NCI-H2029 (cell line): Measurements from ENCODE around the gene RCSD1.

Experiments used
- DNase-seq: peaks from one replicate; lab custom pipeline; 2025; lab: John Stamatoyannopoulos, UW

RCSD1 gene

DNA sequence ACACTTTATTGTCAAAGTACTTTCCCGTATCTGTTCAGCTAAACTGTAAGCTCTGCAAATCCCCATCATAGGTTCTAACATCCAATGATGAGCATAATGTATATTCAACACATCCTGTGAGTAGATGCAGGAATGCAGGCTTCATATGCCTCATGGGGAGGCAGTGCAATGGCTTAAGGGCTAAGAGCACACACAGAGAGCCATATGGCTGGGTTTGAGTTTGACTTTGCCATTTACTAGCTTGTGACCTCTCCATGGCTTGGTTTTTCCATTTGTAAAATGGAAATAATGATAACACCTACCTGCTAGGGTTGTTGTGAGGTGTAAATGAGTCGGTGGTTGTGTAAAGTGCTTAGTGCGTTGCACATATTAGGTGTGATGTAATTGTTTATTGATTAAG, 13.4 kb downstream of the RCSD1 start:
- DNase-seq = no peak

DNA sequence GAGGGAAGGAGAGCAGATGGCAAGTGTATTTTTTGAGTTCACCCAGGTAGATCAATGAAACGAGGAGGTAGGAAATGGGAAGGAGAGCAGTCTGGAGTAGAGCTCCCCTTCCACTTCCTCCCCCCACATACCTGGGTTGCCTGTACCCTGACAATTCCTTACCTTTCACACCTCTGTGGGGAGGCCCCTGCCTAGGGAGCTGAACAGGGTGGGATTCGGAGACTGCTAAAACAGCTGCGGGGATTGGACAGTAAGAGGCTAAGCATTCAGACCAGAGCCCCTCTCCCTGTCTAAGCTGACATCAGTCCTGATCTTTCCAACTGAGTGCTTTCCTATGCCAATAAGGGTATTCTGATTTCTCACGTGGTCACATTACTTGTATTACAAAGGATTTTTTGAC, 14.5 kb downstream of the RCSD1 start:
- DNase-seq = no peak

DNA sequence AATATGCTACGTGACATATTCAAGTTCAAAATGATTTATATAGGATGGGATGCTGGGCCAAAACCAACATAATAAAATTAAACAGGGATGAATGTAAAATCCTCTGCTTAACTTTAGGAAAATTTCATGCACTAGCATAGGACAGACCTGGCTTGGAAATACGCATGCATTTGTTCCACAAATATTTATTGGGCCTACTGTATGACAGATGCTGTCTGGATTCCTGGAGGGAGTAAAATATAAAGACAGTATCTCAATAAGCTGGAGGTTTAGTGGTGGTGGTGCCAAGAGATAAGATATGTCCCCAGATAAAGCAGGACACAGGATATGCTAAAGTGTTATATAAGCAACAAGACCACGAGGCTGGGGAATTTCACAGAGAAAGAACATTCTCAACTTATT, 15.1 kb downstream of the RCSD1 start:
- no peak for DNase-seq

DNA sequence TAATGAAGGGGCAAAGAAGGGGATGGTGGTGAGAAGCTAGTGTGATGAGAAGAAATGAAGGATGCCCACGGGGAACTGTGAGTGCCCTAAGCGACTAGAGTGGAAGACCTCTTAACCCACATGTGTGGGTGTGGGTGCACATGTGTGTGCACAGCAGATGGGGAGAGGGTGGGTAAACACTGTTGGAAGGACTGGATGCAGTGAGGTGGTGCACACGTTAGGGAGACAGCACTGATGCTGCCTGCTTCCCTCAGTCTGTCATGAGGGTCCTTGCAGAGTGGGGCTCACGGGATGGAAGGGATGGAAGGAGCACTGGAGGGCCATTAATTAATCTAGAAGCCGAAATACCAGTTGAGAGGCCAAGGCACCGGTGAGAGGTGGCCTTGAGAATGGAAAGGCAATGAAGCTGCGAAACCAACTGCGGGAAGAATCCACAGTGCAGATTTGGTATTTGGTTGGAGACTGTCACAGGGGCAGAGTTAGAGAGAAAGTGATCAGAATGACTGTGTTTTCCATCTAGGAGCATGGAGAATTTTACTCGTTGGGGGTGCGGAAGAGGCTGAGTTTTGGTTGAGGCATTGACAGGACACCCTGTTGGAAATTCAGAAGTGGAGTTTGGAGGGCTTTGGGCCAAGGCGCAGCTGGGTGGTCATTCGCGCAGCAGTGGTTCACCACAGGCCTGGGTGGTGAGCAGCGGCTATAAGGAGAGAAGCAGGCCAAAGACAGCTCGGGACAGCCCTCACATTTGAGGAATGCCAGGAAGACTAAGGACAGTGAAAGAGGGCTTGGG, 15.8 kb downstream of the RCSD1 start:
- DNase-seq = no peak

DNA sequence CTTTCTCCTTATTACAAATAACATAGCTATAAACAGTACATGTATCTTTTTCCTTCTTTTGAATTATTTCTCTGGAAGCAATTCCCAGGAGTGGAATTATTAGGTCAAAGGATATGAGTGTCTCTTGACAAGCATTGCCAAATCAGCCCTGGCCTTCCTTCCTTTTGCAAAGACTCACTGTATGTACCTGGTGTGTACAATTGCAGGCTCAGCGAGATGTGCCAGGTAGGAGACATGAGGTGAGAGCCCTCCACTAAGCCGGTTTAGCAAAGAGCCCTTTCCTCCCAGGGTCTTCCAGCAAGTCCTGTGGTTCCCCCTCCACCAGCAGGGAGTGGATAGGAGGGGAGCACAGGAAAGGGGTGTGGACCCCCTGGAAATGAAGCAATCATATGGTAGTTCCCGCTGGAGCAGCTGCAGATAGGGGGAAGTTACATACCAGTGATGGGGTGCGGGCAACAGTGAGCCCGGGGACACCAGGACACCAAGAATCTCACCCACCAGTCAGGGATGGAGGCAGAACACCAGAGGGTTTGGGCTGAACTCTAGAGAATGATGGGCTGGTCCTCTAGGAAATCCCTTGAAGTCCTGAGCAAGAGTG, 18.3 kb downstream of the RCSD1 start:
- DNase-seq = no peak

DNA sequence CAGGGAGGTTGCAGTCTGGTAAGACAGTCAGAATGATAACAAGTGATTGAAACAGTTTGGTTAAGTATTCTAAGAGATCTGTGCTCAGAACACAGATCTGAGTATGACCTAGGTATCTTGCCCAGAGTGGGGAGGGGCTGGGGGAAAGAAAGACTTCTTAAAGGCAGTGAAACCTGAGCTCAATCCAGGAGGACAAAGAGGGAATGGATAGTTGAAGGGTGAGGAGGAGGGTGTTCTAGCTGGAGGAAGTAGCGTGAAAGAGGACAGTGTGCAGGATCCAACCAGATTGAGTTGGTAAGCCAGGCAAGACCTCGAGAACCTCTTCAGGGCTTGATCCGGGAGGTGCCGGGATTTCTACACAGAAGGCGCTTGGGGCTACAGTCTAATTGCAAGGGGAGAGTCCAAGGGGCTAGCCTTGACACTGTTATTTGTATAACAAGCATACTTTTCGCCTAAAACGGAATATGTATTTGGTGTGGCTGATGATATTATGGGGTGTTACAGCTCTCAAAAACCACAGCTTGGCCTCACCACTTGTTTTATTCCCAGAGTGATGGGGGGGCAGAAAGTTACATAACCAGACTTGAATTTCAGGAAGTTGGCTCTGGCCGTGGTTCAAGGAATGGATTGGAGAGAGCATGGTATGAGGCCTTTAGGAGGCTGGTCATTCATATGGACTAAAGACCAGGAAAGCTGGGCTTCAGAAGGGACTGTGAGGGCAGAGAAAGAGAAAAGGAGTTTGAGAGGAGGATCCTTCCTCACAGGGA, 19.1 kb downstream of the RCSD1 start:
- DNase-seq = no peak

DNA sequence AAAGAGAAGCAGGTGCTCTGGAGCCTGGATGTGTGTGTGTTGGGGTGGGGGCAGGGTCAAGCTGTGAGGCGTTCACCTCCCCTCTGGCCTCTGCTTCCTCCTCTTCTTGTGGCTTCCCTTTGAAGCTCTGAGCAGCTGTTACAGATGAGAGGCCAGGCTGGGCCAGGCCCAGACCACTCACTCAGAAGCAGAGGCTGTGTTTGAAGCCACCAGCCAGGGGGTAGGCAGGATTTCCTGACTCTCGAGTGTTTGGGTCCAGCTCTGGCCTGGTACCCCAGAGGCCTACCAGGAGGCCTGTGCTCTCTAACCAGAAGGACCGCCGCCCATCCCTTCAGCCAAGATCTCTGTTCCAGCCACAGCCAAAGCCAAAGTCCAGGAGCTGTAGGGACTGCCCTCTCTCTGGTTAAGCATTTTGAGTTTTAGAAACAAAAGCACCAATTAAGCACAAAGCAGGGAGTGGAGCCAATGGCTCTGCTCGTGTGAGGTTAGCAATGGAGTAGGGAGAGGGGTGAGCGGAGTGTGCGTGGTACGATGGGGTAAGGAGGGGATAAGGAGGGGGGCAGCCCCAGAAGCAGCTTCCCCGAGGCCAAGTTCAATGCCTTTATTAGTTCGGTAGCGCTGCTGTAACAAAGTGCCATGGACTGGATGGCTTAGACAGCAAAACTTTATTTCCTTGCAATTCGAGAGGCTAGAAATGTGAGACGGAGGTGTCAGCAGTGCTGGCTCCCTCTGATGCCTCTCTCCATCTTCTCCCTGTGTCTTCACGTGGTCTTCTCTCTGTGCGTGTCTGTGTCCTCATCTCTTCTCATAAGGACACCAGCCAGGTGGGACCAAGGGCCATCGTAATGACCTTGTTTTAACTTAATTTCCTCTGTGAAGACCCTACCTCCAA, 20.5 kb downstream of the RCSD1 start:
- no peak for DNase-seq

DNA sequence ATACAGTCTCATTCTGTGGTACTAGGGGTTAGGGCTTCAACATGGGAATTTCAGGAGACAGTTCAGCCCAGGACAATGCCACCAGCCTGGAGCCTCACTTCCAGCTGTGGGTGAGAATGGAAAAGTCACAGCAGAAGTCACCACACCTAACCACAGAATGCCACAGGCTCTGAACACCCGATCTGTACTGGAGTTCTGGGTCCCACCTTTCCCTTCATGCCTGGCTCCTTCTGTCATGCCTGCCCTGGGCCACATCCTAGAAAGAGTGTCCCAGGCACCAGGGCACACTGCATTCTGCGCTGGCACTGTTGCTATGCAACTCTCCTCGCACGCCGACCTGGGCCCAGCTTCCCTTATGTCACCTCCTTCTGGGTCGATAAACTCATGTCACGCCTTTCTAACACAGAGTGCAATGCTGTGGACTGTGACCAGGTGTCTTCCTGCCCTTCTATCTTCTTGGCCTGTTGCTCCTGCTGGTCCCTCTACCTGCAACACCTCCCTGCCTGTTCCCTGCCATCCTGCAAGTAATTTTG, 21.2 kb downstream of the RCSD1 start:
- no peak for DNase-seq

DNA sequence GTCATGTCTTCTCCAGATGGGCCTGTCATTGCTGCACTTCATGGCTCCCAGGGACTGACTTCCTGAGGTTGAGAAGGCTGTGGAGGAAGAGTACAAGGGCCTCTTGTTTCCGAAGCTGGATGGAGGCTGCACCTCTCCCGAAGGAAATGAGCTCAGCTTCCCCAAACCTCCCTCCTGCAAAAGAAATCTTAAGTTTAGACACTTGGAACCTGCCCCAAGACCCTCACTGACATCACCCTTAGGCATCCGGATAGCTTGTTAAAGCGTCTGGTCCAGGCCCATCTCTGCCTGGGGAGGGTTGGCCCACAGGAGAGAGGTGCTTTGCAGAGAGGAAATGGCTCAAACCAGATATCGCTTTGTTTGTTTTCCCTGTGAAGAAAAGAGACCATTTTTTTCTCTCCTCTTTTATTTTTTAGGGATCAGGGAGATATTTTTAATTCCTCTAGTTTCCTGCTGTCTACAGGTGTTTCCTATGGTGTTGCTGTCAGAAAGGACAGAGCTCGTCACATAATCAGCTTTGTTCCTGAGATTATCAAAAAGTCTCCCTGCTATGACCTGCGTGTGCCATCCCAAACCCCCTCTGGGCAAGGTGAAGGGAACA, 25.0 kb downstream of the RCSD1 start:
- DNase-seq = no peak

DNA sequence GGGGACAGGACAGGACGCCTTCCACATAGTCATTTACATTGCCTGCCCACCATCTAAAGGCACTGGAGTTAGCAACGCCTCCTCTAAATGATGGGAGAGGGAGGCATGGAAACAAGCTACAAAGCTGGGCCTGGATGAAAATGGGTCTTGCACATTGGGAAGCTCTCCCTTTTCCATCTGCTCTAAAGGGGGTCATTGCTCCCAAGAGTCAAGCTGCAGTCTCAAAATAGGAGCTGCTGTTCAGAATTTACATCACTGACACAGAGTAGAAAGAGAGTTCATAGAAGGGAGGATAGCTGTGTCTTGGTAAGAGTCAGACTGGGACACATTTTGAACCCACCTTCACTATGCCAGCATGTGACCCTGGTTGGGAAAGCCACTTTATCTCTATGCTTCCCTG, 26.6 kb downstream of the RCSD1 start:
- no peak for DNase-seq

DNA sequence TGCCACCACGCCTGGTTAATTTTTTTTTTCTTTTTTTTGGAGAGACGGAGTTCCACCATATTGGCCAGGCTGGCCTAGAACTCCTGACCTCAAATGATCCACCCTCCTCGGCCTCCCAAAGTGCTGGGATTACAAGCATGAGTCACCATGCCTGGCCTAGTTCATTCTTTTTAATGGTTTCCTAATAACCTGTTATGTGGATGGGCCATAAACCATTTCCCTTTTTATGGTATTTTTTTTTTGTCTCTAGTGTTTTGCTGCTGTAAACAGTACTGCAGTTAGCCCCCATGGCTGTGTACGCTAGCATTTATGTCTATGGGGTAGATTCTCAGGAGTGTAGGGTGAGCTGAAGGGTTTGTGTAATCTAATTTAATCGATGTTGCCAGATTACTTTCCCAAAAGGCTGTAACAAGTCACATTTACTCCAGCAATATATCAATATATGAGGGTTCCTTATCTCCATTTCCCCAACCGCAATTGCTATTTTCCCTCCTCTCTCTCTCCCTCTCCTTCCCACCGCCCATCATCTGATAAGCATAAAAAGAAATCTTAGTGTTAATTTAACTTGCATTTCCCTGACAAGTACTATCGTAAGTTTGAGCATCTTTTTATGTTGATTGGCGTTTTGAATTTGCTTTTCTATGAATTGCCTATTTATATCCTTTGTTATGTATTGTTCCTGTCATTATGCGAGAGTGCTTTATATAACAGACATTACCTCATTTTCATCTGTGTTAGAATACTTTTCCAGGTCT, 28.7 kb downstream of the RCSD1 start:
- DNase-seq = no peak

DNA sequence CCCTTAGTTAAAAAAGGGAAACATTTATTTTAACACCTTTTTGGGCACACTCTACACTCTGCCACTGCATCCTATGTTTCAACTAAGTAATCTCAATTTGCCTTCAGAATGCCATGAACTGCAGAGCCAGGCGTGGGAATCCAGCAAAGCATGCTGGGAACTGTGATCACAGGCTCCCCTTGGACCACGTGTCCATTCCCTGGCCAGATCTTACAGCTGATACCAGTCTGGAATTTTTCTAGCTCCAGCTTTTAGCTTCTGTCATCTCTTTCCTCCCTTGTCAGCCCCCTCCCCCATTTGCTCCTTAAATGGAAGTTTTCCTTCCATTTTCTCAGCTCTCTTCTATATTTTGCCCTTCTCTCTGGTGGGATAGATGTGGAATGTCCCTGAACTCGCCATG, 29.4 kb downstream of the RCSD1 start:
- no peak for DNase-seq

DNA sequence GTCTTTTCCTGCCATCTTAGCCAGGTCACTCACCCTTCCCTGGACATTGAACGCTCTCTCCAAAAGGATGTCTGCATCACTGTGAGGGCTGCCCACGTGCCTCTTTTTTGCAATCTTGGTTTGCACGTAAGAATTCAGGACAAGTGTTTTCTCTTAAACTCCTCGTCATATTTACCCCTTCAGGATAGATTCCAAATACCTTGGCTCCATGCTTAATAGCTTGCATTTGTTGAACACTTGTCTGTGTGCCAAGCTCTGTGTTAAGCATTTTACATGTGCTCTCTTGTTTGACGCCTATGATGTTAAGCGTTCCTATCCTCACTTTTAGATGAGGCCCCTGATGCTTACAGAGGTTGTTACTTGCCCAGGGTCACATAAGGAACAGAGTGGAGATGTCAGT, 29.8 kb downstream of the RCSD1 start:
- DNase-seq = no peak

DNA sequence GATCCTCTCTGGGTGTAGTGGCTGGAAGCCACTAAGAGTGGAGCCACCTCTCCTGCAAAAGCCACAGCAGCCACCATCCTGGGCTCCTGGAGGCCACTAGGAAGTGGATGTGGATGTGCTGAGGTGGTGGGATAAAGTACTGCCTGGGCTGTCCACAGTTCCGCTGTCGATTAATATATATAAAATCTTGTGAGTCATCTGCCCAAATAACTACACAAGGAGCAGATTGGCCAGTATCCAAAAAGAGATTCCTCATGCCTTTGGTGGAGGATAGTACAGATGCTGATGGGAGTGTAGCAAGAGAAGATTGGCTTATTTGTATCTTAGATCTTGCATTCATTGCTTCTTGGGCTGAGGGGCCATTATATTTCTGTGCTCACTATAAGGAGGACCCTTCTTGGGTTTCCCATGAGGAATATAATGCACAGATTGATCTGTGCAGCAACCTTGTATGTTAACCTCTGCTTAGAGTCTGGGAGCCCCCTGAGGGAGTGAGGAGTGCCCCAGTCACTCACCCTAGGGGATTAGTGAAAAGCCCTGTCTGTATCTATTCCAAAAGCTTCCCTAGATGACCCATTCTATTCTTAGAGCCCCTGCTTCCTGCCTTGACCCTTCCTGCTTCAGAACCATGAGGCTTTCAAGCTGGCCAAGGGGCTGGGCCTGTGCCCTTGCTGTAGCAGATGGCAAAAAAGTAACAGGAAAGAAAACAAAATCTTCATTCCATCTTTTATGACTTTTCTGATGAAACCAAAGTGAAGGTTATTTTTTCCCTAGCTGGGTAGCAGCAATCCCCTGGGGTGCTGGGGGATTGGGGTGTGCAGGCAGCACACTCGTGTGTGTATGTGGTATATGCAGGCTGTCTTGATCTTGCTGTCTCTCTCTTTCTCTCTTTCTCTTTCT, 31.7 kb downstream of the RCSD1 start:
- no peak for DNase-seq

DNA sequence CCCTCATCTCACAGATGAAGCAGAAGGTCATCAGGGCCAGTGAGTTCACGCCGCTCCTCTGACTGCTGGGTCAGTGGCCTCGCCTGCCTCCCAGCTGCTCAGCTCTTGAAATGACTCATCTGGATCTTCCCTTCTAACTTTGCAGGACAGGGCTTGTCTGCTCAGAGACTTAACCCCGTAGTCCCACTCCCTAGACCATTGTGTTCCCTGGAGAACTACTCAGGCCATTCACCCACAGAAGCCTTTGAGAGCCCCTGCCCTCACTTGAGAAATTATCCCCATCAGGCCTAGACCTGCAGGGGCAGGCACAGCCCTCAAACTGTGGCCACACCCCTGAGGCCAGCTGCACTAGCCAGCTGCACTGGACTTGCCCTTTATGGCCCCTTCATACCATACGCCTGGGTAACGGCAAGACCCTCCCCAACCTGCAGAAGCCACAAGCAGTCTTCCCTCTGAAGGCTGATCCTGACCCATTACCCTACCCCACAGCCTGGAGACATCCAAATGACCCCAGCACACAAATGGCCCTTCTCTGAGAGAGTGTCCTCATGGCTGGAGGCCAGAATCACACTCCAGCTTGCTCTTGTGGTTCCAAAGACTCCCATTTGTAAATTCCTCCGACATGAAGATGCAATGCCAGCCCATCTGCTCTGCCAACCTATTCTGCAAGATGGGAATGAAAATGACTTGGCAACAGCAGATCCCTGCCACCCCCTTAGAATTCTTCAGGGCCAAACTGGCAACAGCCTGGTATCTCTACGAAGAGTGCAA, 33.2 kb downstream of the RCSD1 start:
- DNase-seq = no peak

DNA sequence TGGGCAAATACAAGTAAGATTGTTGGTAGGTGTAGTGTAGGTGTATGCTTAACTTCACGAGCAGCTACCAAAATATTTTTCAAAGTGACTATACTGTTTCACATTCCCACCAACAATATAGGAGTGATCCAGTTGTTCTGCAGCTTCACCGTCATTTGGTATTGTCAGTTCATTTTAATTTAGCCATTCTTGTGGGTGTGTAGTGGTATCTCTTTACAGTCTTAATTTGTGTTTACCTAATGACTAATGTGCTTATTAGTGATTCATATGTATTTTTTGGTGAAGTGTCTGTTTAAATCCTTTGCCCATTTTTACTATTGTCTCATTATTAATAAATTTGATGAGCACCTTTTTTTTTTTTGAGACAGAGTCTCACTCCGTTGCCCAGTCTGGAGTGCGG, 35.4 kb downstream of the RCSD1 start:
- no peak for DNase-seq

DNA sequence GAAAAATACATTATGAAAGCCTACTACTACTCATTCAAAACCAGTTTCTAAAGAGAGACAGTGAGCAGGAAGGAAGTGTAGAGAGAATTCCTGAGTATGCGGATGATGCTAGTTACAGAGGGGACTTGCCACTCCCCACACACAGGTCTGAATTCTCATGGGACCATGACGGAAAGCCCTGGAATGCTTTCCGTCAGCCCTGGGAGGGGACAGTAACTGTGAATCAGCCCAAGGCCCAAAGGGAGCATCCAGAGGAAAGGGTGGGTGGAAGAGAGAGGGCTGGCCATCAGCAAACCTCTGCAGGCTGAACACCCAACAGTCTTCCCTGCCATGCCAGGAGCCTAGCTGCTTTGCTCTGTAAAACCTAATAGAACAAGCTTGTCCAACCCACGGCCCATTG, 36.4 kb downstream of the RCSD1 start:
- no peak for DNase-seq

DNA sequence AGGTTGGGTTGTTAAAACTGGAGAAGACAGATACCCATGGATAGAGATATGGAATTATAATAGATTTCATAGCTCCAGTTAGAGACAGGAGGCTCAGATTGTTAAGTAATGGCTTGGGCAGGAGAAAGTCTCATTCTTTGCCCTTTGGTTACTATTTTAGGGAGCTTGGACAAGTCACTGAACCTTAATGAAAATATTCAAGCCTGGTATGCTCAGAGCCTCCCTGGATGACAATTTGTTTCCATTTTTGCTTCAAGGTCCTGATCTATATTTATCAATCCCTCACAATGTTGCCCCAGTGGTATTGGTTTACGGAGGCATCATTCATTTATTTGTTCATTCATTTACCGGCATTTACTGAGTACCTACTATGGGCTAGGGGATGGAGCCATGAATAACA, 37.5 kb downstream of the RCSD1 start:
- DNase-seq = no peak

DNA sequence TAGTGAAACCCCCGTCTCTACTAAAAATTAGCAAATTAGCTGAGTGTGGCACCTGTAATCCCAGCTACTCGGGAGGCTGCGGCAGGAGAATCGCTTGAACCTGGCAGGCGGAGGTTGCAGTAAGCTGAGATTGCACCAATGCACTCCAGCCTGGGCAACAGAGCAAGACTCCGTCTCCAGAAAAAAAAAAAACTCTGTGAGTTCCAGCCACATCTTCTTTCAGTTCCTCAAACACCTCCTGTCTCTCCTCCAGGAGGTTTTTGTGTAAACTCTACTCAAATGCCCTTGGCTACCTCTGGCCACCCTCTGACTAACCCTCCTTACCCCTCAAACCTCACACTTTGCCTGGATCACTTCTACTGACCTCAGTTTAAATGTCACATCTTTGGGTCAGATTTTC, 38.1 kb downstream of the RCSD1 start:
- no peak for DNase-seq
